Testis (tissue), 2 donors: ENCODE results near the gene UTP15.

Source experiments
- CTCF ChIP-seq, 3 experiments: fragments of 450-650 bp in 2 of 3; fragments of 200-600 bp in 1 of 3; sonication (generic) in 1 of 3; IDR thresholded peaks; one replicate each; pipeline ENCODE4 v1.5.1; 2016 to 2019; ENCODE audit warnings: antibody characterized with exemption in 3 of 3, mild to moderate bottlenecking in 2 of 3, moderate library complexity in 1 of 3
- POLR2A ChIP-seq: fragments of 450-650 bp; IDR thresholded peaks from one replicate; pipeline ENCODE4 v1.6.1; 2017; ENCODE audit warnings: antibody characterized with exemption, mild to moderate bottlenecking, moderate library complexity

- TF ChIP-seq CTCF (IDR thresholded peaks at IDR 0.05) = no peak
- no peak for TF ChIP-seq POLR2A
Measured at GRCh38 chr5:73552642-73553041, 12.9 kb upstream of the UTP15 start.
